ENCODE data around the gene C1S. TPM values are rescaled to one million over a fixed set of nuclear protein-coding genes. Genes with fewer than 3 reads are reported as not detected.

Gene C1S
- total RNA-seq, 2 experiments from 2014 or later: 1.7 TPM

DNA sequence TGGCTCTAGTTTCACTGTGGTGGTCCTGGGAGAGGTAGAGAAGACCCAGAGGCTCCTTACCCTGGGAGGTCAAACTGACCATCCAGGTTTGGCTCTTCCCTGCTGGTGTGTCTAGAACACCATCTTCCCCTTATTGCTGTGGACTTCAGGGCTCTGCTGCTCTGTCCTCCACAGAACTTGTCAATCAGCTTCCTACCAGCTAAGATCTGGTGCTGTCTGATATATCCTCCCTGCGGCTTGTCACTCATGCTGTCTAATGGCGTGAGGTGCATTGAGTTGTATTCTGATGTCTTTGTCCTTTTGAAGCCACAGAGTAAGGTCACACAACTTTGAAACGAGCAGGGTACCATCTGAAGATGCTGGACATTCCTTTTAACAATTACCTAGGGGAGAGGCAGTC is 55.7 kb downstream of the C1S start:
- H3K27ac Mint-ChIP-seq: no peak overlapping the region
- CTCF ChIA-PET: no interaction called here
- intact Hi-C loops (cut with micrococcal nuclease): no loop called here

GRCh38 chr12:7116916-7117315 is 56.4 kb downstream of the C1S start:
- no peak overlapping the region for H3K27ac Mint-ChIP-seq
- H3K9me3 Mint-ChIP-seq: no peaks in the 10 kb centered on the region
- DNase-seq (no peak), ATAC-seq (no peak)
- POLR2A ChIA-PET: interaction anchor here (0.9 to 1.5 kb wide), 2 partner anchors 9 to 165 kb away, joined by 3 to 5 read pairs; no protein-coding TSS in a partner anchor
- intact Hi-C loops (cut with micrococcal nuclease): no loop called here
- no peaks in the 10 kb centered on the region for H3K27me3 Mint-ChIP-seq
- peaks cover 19% of the 10 kb centered on the region for H3K36me3 Mint-ChIP-seq (ENCODE audit: low read depth)
- TF ChIP-seq, protein P1, sequence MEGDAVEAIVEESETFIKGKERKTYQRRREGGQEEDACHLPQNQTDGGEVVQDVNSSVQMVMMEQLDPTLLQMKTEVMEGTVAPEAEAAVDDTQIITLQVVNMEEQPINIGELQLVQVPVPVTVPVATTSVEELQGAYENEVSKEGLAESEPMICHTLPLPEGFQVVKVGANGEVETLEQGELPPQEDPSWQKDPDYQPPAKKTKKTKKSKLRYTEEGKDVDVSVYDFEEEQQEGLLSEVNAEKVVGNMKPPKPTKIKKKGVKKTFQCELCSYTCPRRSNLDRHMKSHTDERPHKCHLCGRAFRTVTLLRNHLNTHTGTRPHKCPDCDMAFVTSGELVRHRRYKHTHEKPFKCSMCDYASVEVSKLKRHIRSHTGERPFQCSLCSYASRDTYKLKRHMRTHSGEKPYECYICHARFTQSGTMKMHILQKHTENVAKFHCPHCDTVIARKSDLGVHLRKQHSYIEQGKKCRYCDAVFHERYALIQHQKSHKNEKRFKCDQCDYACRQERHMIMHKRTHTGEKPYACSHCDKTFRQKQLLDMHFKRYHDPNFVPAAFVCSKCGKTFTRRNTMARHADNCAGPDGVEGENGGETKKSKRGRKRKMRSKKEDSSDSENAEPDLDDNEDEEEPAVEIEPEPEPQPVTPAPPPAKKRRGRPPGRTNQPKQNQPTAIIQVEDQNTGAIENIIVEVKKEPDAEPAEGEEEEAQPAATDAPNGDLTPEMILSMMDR (IDR thresholded peaks at IDR 0.05): no peak
- H3K4me3 Mint-ChIP-seq: no peak overlapping the region
- peaks cover 5% of the 10 kb centered on the region for H3K4me1 Mint-ChIP-seq (ENCODE audit: low read depth)
- CTCF ChIA-PET: interaction anchor here (2.6 kb wide), 1 partner anchor 8 kb away, joined by 13 read pairs; the partner anchor contains the start of gene C1RL

More for the DNA sequence above, 55.7 kb downstream of the C1S start:
- DNase-seq (no peak), ATAC-seq (no peak)
- peaks cover 5% of the 10 kb centered on the region for H3K4me1 Mint-ChIP-seq (ENCODE audit: low read depth)
- H3K9me3 Mint-ChIP-seq: no peaks in the 10 kb centered on the region
- POLR2A ChIA-PET: interaction anchor here (0.9 kb wide), 1 partner anchor 9 kb away, joined by 3 read pairs; no protein-coding TSS in a partner anchor
- peaks cover 20% of the 10 kb centered on the region for H3K36me3 Mint-ChIP-seq (ENCODE audit: low read depth)
- H3K4me3 Mint-ChIP-seq: no peak overlapping the region
- TF ChIP-seq, protein P1 (IDR thresholded peaks at IDR 0.05): no peak
- H3K27me3 Mint-ChIP-seq: no peaks in the 10 kb centered on the region

DNA sequence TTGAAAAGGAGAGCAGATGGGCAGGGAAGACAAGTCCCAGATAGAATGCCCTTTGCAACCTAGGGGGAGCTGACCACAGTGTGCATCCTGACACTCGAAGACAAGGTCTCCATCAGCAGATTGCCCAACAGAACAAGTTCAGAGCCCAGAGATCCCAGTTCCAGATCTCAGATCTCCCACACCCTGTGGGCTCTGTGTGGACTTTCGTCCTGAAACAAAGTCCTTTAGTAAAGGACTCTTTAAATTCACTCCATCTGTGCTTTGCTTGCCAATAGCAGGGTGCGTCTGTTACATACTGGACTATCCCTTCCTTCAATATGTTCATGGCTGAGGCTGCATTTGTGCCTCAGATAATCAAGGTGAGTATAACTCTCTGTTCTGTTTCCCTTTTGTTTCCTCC is 57.2 kb downstream of the C1S start:
- H3K36me3 Mint-ChIP-seq (ENCODE audit: low read depth): peaks cover 19% of the 10 kb centered on the region
- H3K27me3 Mint-ChIP-seq: no peaks in the 10 kb centered on the region
- peaks cover 5% of the 10 kb centered on the region for H3K4me1 Mint-ChIP-seq (ENCODE audit: low read depth)
- CTCF ChIA-PET: interaction anchor here (2.6 kb wide), 1 partner anchor 9 kb away, joined by 13 read pairs; the partner anchor contains the start of gene C1RL
- TF ChIP-seq, protein P1 (IDR thresholded peaks at IDR 0.05): no peak
- no peak overlapping the region for H3K4me3 Mint-ChIP-seq
- intact Hi-C loops (cut with micrococcal nuclease): no loop called here
- ATAC-seq (no peak), DNase-seq (no peak)
- POLR2A ChIA-PET: interaction anchor here (1.5 kb wide), 1 partner anchor 166 kb away, joined by 5 read pairs; no protein-coding TSS in a partner anchor
- no peak overlapping the region for H3K27ac Mint-ChIP-seq
- H3K9me3 Mint-ChIP-seq: no peaks in the 10 kb centered on the region

GRCh38 chr12:7118881-7119280 is 58.4 kb downstream of the C1S start:
- intact Hi-C loops (cut with micrococcal nuclease): no loop called here
- H3K27me3 Mint-ChIP-seq: no peaks in the 10 kb centered on the region
- no peak for ATAC-seq
- CTCF ChIA-PET: interaction anchor here (2.6 kb wide), 1 partner anchor 10 kb away, joined by 13 read pairs; the partner anchor contains the start of gene C1RL
- TF ChIP-seq, protein P1 (IDR thresholded peaks at IDR 0.05): no peak
- no peak overlapping the region for H3K4me3 Mint-ChIP-seq
- peaks cover 15% of the 10 kb centered on the region for H3K36me3 Mint-ChIP-seq (ENCODE audit: low read depth)
- no peak for DNase-seq
- H3K9me3 Mint-ChIP-seq: no peaks in the 10 kb centered on the region
- H3K27ac Mint-ChIP-seq: no peak overlapping the region
- H3K4me1 Mint-ChIP-seq (ENCODE audit: low read depth): no peaks in the 10 kb centered on the region
- POLR2A ChIA-PET: interaction anchor here (0.5 kb wide), 1 partner anchor 430 kb away, joined by 3 read pairs; the partner anchor contains the start of gene ZNF384

DNA sequence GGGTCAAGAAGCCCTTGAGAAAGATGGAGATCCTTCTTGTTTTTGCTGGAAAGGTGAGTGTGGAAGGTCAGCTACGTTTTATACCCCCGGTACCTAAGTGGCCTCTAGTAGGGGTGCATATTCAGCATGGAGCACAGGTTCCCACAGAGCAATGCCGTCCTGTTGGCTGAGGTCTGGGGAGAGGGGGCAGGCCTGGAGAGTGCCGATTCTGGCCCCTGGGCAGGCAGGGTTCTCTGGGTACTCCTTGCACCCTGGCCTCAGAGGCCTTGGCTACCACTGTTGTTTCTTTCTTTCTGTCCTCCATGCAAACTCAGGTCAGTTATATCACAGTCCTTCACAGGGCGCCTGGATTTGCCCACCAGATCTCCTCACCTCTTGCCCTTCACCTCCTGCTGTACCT is 59.6 kb downstream of the C1S start:
- ChIA-PET CTCF (interaction anchor here (1.0 kb wide), 1 partner anchor 11 kb away, joined by 3 read pairs; the partner anchor contains the start of gene C1RL), POLR2A (interaction anchor here (0.7 kb wide), 1 partner anchor 158 kb away, joined by 3 read pairs; no protein-coding TSS in a partner anchor)
- intact Hi-C loops (cut with micrococcal nuclease): no loop called here
- ATAC-seq (no peak), DNase-seq (no peak)
- H3K4me1 Mint-ChIP-seq (ENCODE audit: low read depth): no peaks in the 10 kb centered on the region
- H3K27ac Mint-ChIP-seq: no peak overlapping the region
- peaks cover 15% of the 10 kb centered on the region for H3K36me3 Mint-ChIP-seq (ENCODE audit: low read depth)
- no peak overlapping the region for H3K4me3 Mint-ChIP-seq
- no peaks in the 10 kb centered on the region for H3K27me3 Mint-ChIP-seq
- no peaks in the 10 kb centered on the region for H3K9me3 Mint-ChIP-seq
- TF ChIP-seq, protein P1 (IDR thresholded peaks at IDR 0.05): no peak
